ENCODE data around the gene PDPR. TPM values are rescaled to one million over a fixed set of nuclear protein-coding genes. Genes with fewer than 3 reads are reported as not detected.
"Not testable (repeated sequence)": the region's sequence is repeated elsewhere in the genome, so short reads cannot be mapped to it uniquely, and the experiment has no call there.

PDPR gene
- 11.8 and 27.1 TPM in 2 replicates for total RNA-seq

GRCh38 chr16:70113982-70114826, at the start of gene PDPR:
TSS of gene PDPR (plus strand) at chr16:70114332. CDS start at chr16:70120493, 6,161 bp downstream.
- DNase-seq (ENCODE audit: extremely low read depth, low read depth, low spot score): peak; percentile 7

GRCh38 chr16:70064841-70065370, 49.2 kb upstream of the PDPR start:
- DNase-seq (ENCODE audit: extremely low read depth, low read depth, low spot score): not testable (repeated sequence)

GRCh38 chr16:70065376-70065745, 48.8 kb upstream of the PDPR start:
- not testable (repeated sequence) for DNase-seq (ENCODE audit: extremely low read depth, low read depth, low spot score)

GRCh38 chr16:70065746-70066658, 48.1 kb upstream of the PDPR start:
- DNase-seq (ENCODE audit: extremely low read depth, low read depth, low spot score): not testable (repeated sequence)

GRCh38 chr16:70066751-70067150, 47.4 kb upstream of the PDPR start:
- not testable (repeated sequence) for DNase-seq (ENCODE audit: extremely low read depth, low read depth, low spot score)

- not testable (repeated sequence) for DNase-seq (ENCODE audit: extremely low read depth, low read depth, low spot score)
Measured at GRCh38 chr16:70079081-70079480, 35.1 kb upstream of the PDPR start.

GRCh38 chr16:70081219-70081618, 32.9 kb upstream of the PDPR start:
- DNase-seq (ENCODE audit: extremely low read depth, low read depth, low spot score): not testable (repeated sequence)

GRCh38 chr16:70083931-70084330, 30.2 kb upstream of the PDPR start:
- DNase-seq (ENCODE audit: extremely low read depth, low read depth, low spot score): not testable (repeated sequence)

- not testable (repeated sequence) for DNase-seq (ENCODE audit: extremely low read depth, low read depth, low spot score)
Measured at GRCh38 chr16:70088160-70088559, 26.0 kb upstream of the PDPR start.

- not testable (repeated sequence) for DNase-seq (ENCODE audit: extremely low read depth, low read depth, low spot score)
Measured at GRCh38 chr16:70088877-70089276, 25.3 kb upstream of the PDPR start.

- not testable (repeated sequence) for DNase-seq (ENCODE audit: extremely low read depth, low read depth, low spot score)
Measured at GRCh38 chr16:70089289-70089688, 24.8 kb upstream of the PDPR start.

- not testable (repeated sequence) for DNase-seq (ENCODE audit: extremely low read depth, low read depth, low spot score)
Measured at GRCh38 chr16:70091104-70091503, 23.0 kb upstream of the PDPR start.

GRCh38 chr16:70094096-70094495, 20.0 kb upstream of the PDPR start:
- not testable (repeated sequence) for DNase-seq (ENCODE audit: extremely low read depth, low read depth, low spot score)

- not testable (repeated sequence) for DNase-seq (ENCODE audit: extremely low read depth, low read depth, low spot score)
Measured at GRCh38 chr16:70109583-70110279, 4.4 kb upstream of the PDPR start.

GRCh38 chr16:70112162-70112561, 2.0 kb upstream of the PDPR start:
- not testable (repeated sequence) for DNase-seq (ENCODE audit: extremely low read depth, low read depth, low spot score)

GRCh38 chr16:70113599-70113981, 542 bp upstream of the PDPR start:
- DNase-seq (ENCODE audit: extremely low read depth, low read depth, low spot score): not testable (repeated sequence)

GRCh38 chr16:70118354-70118753, 4.2 kb downstream of the PDPR start:
- not testable (repeated sequence) for DNase-seq (ENCODE audit: extremely low read depth, low read depth, low spot score)

GRCh38 chr16:70118776-70119175, 4.6 kb downstream of the PDPR start:
- DNase-seq (ENCODE audit: extremely low read depth, low read depth, low spot score): not testable (repeated sequence)

GRCh38 chr16:70120398-70120797, 6.3 kb downstream of the PDPR start:
- DNase-seq (ENCODE audit: extremely low read depth, low read depth, low spot score): not testable (repeated sequence)

- DNase-seq (ENCODE audit: extremely low read depth, low read depth, low spot score): not testable (repeated sequence)
Measured at GRCh38 chr16:70123822-70124221, 9.7 kb downstream of the PDPR start.
